GOT3 (cell line): ENCODE results near the gene AGPAT3.
"Not testable (repeated sequence)": the region's sequence is repeated elsewhere in the genome, so short reads cannot be mapped to it uniquely, and the experiment has no call there.

Source experiments
- DNase-seq: peaks from one replicate; lab custom pipeline; 2025; ENCODE audit warnings: mixed read lengths; lab: John Stamatoyannopoulos, UW

The AGPAT3 gene

DNA sequence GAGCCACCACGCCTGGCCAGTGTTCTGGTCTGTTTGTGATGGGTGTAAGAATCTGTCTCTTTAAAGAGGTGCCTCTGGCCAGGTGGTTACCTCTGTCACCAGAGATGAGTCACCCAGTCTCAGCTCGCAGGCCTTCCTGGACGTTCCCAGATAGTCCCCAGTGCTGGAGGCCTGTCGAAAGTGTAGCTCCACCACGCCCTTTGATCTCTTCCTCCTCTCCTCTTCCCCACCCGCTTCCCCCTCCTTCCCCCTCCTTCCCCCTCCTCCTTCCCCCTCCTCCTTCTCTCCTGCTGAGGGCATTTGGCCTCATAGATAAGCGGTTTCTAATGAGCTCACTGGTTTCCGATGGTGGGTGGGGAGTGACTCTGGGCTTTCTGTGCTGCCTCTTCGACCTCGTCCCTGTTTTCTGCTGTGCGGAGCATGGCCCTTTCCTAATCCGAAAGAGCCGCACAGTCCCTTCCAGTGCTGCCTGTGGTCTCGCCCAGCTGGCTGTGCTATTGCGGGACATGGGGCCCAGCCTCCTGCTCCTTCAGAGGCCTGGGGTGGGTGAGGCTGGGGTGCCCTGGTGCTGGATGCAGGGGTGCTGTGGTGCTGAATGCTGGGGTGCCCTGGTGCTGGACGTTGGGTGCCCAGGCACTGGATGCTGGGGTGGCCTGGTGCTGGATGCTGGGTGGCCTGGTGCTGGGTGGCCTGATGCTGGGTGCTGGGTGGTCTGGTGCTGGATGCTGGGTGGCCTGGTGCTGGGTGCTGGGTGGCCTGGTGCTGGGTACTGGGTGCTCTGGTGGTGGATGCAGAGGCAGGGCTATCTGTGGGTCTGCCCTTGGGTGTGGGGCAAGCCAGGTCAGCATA is 19.2 kb downstream of the AGPAT3 start:
- no peak for DNase-seq

DNA sequence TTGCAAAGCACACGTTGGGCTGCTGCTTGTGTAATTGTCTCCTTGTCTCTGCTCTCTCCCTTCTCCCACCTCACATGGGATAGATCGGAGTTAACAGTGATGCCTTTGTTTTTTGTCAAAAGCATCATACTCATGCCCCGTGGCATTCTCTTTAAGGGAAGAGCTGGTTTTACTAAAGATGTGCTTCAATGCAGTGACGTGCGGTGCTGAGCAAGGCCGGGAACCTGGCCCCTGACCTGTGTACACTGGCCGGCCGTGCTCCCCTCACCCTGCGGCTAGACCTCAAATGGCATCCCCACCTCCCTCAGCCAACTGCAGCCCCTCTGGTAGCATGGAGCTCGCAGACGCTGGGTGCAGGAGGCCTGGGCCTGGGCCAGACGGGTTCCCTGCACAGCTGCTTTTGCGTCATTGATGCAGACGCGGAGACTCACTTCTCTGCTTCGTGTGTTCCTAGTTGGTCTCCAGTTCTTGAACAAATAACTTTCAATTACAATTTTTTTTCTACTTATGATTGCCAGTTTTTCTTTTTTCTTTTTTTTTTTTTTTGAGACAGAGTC is 19.9 kb downstream of the AGPAT3 start:
- DNase-seq, result no peak

DNA sequence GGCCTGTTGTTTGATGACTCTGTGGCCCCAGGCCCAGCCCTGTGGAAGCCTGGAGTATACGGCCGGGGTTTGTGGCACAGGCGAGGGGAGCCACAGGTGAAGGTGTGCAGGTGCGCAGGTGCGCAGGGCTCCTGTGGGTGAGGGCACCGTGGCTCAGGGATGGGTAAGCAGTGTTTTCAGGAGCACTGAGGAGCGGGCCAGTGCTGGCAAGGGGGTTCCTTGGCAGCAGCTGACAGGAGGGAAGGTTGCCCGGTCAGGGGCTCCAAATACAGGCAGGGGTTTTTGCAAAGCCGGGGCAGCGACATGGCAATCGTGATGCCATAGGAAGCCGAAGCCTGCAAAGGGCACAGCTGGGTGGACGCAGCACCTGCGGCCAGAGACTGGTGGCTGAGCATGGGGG is 20.7 kb downstream of the AGPAT3 start:
- DNase-seq, result no peak

DNA sequence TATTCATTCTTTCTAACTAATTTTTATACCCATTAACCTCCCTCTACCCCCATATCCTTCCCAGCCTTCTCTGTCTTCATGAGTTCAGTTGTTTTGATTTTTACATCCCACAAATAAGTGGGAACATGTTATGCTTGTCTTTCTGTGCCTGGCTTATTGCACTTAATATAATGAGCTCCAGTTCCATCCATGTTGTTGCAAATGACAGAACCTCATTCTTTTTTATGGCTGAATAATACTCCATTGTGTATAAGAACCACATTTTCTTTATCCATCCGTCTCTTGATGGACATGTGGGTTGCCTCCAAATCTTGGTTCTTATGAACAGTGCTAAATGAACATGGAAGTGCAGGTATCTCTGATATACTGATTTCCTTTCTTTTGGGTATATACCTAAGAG is 21.5 kb downstream of the AGPAT3 start:
- DNase-seq, result no peak

DNA sequence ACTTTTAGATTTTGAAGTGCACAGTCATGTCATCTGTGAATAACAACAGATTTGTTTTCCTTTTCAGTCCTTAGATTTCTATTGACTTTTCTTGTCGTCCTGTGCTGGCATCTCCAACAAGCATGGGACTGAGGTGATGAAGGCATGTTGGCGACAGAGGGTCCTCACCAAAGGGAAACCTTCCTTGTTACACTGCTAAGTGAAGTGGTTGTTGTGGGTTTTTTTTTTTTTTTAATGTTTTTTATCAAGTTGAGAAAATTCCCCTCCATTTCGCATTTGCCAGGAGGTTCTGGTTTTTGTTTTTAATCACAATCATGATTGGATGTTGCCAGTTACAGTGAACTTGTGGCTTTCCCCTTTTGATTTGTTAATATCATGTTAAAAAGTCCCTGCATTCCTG is 24.0 kb downstream of the AGPAT3 start:
- no peak for DNase-seq

DNA sequence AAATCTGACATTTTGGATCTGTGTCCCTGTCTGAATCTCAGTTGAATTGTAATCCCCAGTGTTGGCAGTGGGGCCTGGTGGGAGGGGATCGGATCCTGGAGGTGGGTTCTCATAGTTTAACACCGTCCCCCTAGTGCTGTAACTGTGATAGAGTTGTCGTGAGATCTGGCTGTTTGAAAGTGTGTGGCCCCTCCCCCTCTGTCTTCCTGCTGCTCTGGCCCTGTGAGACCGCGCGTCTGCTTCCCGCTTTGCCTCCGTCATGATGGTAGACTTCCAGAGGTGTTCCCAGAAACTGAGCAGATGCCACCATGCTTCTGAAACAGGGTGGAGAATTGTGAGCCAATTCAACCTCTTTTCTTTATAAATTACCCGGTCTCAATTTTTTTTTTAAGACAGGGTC is 25.0 kb downstream of the AGPAT3 start:
- DNase-seq, result no peak

DNA sequence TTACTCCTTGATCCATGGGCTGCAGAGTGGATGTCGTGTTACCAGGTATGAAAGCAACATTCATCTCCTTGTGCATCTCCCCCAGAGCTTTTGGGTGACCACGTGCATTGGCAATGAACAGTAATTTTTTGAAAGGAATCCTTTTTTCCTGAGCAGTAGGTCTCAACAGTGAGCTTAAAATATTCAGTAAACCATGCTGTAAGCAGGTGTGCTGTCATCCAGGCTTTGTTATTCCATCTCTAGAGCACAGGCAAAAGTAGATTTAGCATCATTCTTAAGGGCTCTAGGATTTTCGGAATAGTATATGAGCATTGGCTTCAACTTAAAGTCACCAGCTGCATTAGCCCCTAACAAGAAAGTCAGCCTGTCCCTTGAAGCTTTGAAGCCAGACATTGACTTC is 27.3 kb downstream of the AGPAT3 start:
- no peak for DNase-seq

GRCh38 chr21:43892984-43893535 is 28.0 kb downstream of the AGPAT3 start:
- DNase-seq, result no peak

- DNase-seq, result no peak
These were observed 28.6 kb downstream of the AGPAT3 start for GRCh38 chr21:43893536-43894205.

- no peak for DNase-seq
These were observed 29.2 kb downstream of the AGPAT3 start for GRCh38 chr21:43894206-43894577.

GRCh38 chr21:43895196-43895595 is 30.2 kb downstream of the AGPAT3 start:
- DNase-seq, result no peak

DNA sequence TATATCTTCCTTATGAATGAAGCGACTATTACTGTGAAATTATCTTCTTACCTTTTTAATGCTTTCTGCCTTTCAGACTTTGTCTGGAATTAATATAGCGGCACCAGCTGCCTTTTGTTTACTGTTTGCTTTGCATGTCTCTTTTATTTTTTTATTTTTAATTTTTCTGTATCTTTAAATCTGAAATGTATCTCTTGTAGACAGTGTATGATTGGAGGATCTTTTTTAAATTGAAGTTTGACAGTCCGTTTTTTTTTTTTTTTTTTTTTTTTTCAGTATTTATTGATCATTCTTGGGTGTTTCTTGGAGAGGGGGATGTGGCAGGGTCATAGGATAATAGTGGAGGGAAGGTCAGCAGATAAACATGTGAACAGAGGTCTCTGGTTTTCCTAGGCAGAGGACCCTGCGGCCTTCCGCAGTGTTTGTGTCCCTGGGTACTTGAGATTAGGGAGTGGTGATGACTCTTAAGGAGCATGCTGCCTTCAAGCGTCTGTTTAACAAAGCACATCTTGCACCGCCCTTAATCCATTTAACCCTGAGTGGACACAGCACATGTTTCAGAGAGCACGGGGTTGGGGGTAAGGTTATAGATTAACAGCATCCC is 31.8 kb downstream of the AGPAT3 start:
- DNase-seq, result not testable (repeated sequence)

DNA sequence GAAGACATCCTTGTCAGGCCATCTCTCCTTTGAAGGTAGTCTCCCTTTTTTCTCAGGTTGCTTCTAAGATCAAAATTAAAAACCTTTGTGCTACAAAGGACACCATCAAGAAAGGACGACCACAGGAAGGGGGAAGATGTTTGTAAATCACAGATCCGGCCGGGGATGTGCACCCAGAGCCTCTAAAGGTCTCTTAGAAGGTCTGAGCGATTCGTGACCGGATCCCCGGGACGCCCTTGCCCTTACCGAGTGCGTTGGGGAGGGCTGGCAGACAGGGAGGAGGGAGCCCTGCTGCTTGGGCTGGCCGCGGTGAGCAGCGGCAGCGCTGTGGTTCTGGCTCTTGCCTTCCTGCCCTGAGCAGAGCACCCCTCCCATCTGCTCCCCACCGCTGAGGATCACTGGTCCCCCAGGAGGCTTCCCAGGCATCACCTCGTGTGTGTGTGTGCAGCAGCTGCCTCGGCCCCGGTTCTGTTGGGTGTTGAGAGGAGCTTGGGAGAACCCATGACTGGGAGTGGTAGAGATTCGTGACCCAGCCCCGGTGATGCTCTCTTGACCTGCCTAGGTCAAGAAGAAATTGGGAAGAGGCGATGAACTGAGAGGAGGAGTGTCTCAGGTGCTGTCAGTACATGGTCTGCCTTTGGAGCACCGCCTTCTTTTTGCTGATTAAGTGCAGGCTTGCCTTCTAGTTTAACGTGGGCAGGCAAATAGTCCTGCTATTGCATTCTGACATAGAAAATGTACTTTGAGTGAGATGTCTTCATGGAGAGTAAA is 34.5 kb downstream of the AGPAT3 start:
- DNase-seq, result no peak

GRCh38 chr21:43900078-43900385 is 35.0 kb downstream of the AGPAT3 start:
- DNase-seq, result no peak

DNA sequence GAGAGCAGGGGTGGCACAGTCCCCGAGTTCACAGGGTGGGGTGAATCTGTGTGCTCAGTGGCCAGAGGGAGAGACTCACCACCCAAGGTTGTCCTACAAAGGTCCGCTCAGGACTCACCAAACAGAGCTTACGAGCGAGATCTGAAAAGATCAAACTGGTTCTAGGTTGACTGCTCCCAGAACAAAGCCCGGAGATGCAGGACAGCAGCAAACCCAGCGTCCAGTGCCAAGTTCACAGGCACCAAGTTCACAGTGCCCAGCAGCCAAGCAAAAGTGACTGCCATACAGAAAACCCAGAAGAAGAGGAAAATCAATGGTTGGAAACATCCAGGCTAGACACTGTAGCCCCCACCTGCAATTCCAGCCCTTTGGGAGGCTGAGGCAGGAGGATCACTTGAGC is 35.7 kb downstream of the AGPAT3 start:
- DNase-seq, result no peak

DNA sequence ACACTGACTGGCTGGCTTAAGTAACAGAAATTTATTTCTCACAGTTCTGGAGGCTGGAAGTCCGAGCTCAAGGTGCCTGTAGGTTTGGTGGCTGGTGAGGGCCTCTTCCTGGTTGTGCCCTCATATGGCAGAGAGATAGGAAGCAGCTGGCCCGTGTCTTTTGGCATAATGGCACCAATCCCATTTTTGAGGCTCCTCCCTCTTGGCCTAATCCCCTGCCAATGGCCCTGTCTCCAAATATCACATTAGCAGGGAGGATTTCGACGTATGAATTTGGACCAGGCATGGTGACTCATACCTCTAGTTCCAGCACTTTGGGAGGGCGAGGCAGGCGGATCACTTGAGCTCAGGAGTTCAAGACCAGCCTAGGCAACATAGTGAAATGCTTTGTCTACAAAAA is 37.4 kb downstream of the AGPAT3 start:
- DNase-seq, result no peak

DNA sequence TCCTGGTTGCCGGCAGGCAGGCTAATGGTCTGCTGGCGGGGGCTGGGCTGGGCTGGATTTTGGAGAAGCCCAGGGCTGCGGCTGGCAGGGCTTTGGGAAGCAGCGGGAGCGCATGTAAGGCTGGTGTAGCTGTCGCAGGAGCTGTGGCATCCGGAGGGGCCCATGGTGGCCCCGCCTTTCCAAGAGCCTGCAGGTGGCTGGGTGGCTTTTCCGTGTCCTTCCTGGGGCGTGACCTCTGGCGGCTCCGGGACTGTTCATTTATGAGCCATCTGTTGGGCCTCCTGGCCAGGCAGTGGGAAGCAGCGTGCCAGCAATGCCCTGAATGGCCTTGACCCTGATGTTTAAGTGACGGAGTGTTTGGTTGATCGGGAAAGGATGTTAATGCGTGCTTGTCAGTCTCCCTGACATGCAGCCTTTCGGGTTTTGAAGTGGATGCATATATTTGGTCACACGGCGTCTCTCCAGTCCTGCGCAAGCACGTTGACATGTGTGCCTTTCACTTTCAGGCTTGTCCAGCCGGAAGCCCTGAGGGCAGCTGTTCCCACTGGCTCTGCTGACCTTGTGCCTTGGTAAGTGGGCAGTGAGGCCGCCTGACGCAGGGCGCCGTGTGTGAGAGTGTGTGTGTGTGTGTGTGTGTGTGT is 38.5 kb downstream of the AGPAT3 start:
- no peak for DNase-seq

- DNase-seq, result no peak
These were observed 39.3 kb downstream of the AGPAT3 start for GRCh38 chr21:43904331-43904781.

GRCh38 chr21:43905726-43906455 is 40.9 kb downstream of the AGPAT3 start:
- no peak for DNase-seq

GRCh38 chr21:43906585-43907370 is 41.8 kb downstream of the AGPAT3 start:
- no peak for DNase-seq
